ENCODE data around the gene MGME1. TPM values are rescaled to one million over a fixed set of nuclear protein-coding genes. Genes with fewer than 3 reads are reported as not detected.

The MGME1 gene
- total RNA-seq, 1 experiment from 2014 or later: 26.5 TPM

GRCh38 chr20:18007534-18008292 lies 38.9 kb downstream of the MGME1 start:
- Histone ChIP-seq H3K9me2 (replicated peaks; ENCODE audit: insufficient read depth, low read length) (no peaks in the 10 kb centered on the region), H2AFZ (ENCODE audit: low read length) (no peak overlapping the region), H3K4me1 (ENCODE audit: low read length) (no peaks in the 10 kb centered on the region), H3K27ac (ENCODE audit: low read length) (no peak overlapping the region), H3K27me3 (ENCODE audit: low read length) (no peaks in the 10 kb centered on the region), H3K79me2 (ENCODE audit: low read length) (no peaks in the 10 kb centered on the region), H4K20me1 (ENCODE audit: insufficient read depth, low read depth, low read length) (no peaks in the 10 kb centered on the region), H3K4me2 (ENCODE audit: low read depth, low read length, poor library complexity, severe bottlenecking) (no peak overlapping the region), H3K9me3 (ENCODE audit: low read length) (no peaks in the 10 kb centered on the region), H3K9ac (ENCODE audit: low read length) (no peak overlapping the region), H3K4me3 (ENCODE audit: low read length) (no peak overlapping the region), H3K36me3 (ENCODE audit: insufficient read depth, low read length) (no peaks in the 10 kb centered on the region)
- DNase-seq: no peak

GRCh38 chr20:18009116-18009515 lies 40.3 kb downstream of the MGME1 start:
- no peak overlapping the region for H3K4me3 ChIP-seq (ENCODE audit: low read length)
- H3K36me3 ChIP-seq (ENCODE audit: insufficient read depth, low read length): no peaks in the 10 kb centered on the region
- no peak overlapping the region for H2AFZ ChIP-seq (ENCODE audit: low read length)
- no peaks in the 10 kb centered on the region for H3K9me3 ChIP-seq (ENCODE audit: low read length)
- no peaks in the 10 kb centered on the region for H3K4me1 ChIP-seq (ENCODE audit: low read length)
- H3K79me2 ChIP-seq (ENCODE audit: low read length): no peaks in the 10 kb centered on the region
- H3K9me2 ChIP-seq (replicated peaks; ENCODE audit: insufficient read depth, low read length): no peaks in the 10 kb centered on the region
- H4K20me1 ChIP-seq (ENCODE audit: insufficient read depth, low read depth, low read length): no peaks in the 10 kb centered on the region
- H3K9ac ChIP-seq (ENCODE audit: low read length): no peak overlapping the region
- no peak overlapping the region for H3K27ac ChIP-seq (ENCODE audit: low read length)
- no peak for DNase-seq
- no peak overlapping the region for H3K4me2 ChIP-seq (ENCODE audit: low read depth, low read length, poor library complexity, severe bottlenecking)
- H3K27me3 ChIP-seq (ENCODE audit: low read length): no peaks in the 10 kb centered on the region

GRCh38 chr20:18011482-18011881 lies 42.7 kb downstream of the MGME1 start:
- Histone ChIP-seq H3K9me2 (replicated peaks; ENCODE audit: insufficient read depth, low read length) (no peaks in the 10 kb centered on the region), H3K79me2 (ENCODE audit: low read length) (no peaks in the 10 kb centered on the region), H3K4me3 (ENCODE audit: low read length) (no peak overlapping the region), H3K27me3 (ENCODE audit: low read length) (no peaks in the 10 kb centered on the region), H3K4me2 (ENCODE audit: low read depth, low read length, poor library complexity, severe bottlenecking) (no peak overlapping the region), H3K9ac (ENCODE audit: low read length) (no peak overlapping the region), H3K27ac (ENCODE audit: low read length) (no peak overlapping the region), H3K4me1 (ENCODE audit: low read length) (no peaks in the 10 kb centered on the region), H3K36me3 (ENCODE audit: insufficient read depth, low read length) (no peaks in the 10 kb centered on the region), H3K9me3 (ENCODE audit: low read length) (no peaks in the 10 kb centered on the region), H4K20me1 (ENCODE audit: insufficient read depth, low read depth, low read length) (no peaks in the 10 kb centered on the region), H2AFZ (ENCODE audit: low read length) (no peak overlapping the region)
- no peak for DNase-seq

GRCh38 chr20:18011951-18012645 lies 43.3 kb downstream of the MGME1 start:
- Histone ChIP-seq H3K9ac (ENCODE audit: low read length) (no peak overlapping the region), H3K4me1 (ENCODE audit: low read length) (no peaks in the 10 kb centered on the region), H3K9me3 (ENCODE audit: low read length) (no peaks in the 10 kb centered on the region), H4K20me1 (ENCODE audit: insufficient read depth, low read depth, low read length) (no peaks in the 10 kb centered on the region), H2AFZ (ENCODE audit: low read length) (no peak overlapping the region), H3K4me3 (ENCODE audit: low read length) (no peak overlapping the region), H3K9me2 (replicated peaks; ENCODE audit: insufficient read depth, low read length) (no peaks in the 10 kb centered on the region), H3K27me3 (ENCODE audit: low read length) (no peaks in the 10 kb centered on the region), H3K4me2 (ENCODE audit: low read depth, low read length, poor library complexity, severe bottlenecking) (no peak overlapping the region), H3K79me2 (ENCODE audit: low read length) (no peaks in the 10 kb centered on the region), H3K27ac (ENCODE audit: low read length) (no peak overlapping the region), H3K36me3 (ENCODE audit: insufficient read depth, low read length) (no peaks in the 10 kb centered on the region)
- no peak for DNase-seq

GRCh38 chr20:18012901-18013300 lies 44.1 kb downstream of the MGME1 start:
- no peaks in the 10 kb centered on the region for H4K20me1 ChIP-seq (ENCODE audit: insufficient read depth, low read depth, low read length)

GRCh38 chr20:18014411-18014810 lies 45.6 kb downstream of the MGME1 start:
- no peaks in the 10 kb centered on the region for H3K27me3 ChIP-seq (ENCODE audit: low read length)
- H4K20me1 ChIP-seq (ENCODE audit: insufficient read depth, low read depth, low read length): 0 out of 2 replicates have a peak, but pooled peaks cover 4% of the 10 kb centered on the region
- H3K9me3 ChIP-seq (ENCODE audit: low read length): no peaks in the 10 kb centered on the region

More at GRCh38 chr20:18012901-18013300, 44.1 kb downstream of the MGME1 start:
- Histone ChIP-seq H3K9ac (ENCODE audit: low read length) (no peak overlapping the region), H2AFZ (ENCODE audit: low read length) (no peak overlapping the region), H3K79me2 (ENCODE audit: low read length) (no peaks in the 10 kb centered on the region), H3K27ac (ENCODE audit: low read length) (no peak overlapping the region), H3K9me2 (replicated peaks; ENCODE audit: insufficient read depth, low read length) (no peaks in the 10 kb centered on the region), H3K27me3 (ENCODE audit: low read length) (no peaks in the 10 kb centered on the region), H3K36me3 (ENCODE audit: insufficient read depth, low read length) (no peaks in the 10 kb centered on the region), H3K4me3 (ENCODE audit: low read length) (no peak overlapping the region), H3K9me3 (ENCODE audit: low read length) (no peaks in the 10 kb centered on the region), H3K4me1 (ENCODE audit: low read length) (no peaks in the 10 kb centered on the region), H3K4me2 (ENCODE audit: low read depth, low read length, poor library complexity, severe bottlenecking) (no peak overlapping the region)
- no peak for DNase-seq

GRCh38 chr20:18016772-18017171 lies 48.0 kb downstream of the MGME1 start:
- Histone ChIP-seq H3K79me2 (ENCODE audit: low read length) (no peaks in the 10 kb centered on the region), H3K27ac (ENCODE audit: low read length) (no peak overlapping the region), H3K9me2 (replicated peaks; ENCODE audit: insufficient read depth, low read length) (no peaks in the 10 kb centered on the region), H3K36me3 (ENCODE audit: insufficient read depth, low read length) (no peaks in the 10 kb centered on the region), H3K4me1 (ENCODE audit: low read length) (no peaks in the 10 kb centered on the region), H2AFZ (ENCODE audit: low read length) (no peak overlapping the region), H3K27me3 (ENCODE audit: low read length) (no peaks in the 10 kb centered on the region), H4K20me1 (ENCODE audit: insufficient read depth, low read depth, low read length) (0 out of 2 replicates have a peak, but pooled peaks cover 4% of the 10 kb centered on the region), H3K9ac (ENCODE audit: low read length) (no peak overlapping the region), H3K9me3 (ENCODE audit: low read length) (no peaks in the 10 kb centered on the region), H3K4me3 (ENCODE audit: low read length) (no peak overlapping the region), H3K4me2 (ENCODE audit: low read depth, low read length, poor library complexity, severe bottlenecking) (no peak overlapping the region)
- DNase-seq: no peak

More at GRCh38 chr20:18014411-18014810, 45.6 kb downstream of the MGME1 start:
- no peak overlapping the region for H3K4me2 ChIP-seq (ENCODE audit: low read depth, low read length, poor library complexity, severe bottlenecking)
- no peak overlapping the region for H3K9ac ChIP-seq (ENCODE audit: low read length)
- no peaks in the 10 kb centered on the region for H3K4me1 ChIP-seq (ENCODE audit: low read length)
- H2AFZ ChIP-seq (ENCODE audit: low read length): no peak overlapping the region
- H3K79me2 ChIP-seq (ENCODE audit: low read length): no peaks in the 10 kb centered on the region
- H3K4me3 ChIP-seq (ENCODE audit: low read length): no peak overlapping the region
- no peaks in the 10 kb centered on the region for H3K36me3 ChIP-seq (ENCODE audit: insufficient read depth, low read length)
- DNase-seq: no peak
- H3K9me2 ChIP-seq (replicated peaks; ENCODE audit: insufficient read depth, low read length): no peaks in the 10 kb centered on the region
- H3K27ac ChIP-seq (ENCODE audit: low read length): no peak overlapping the region

- 0 out of 2 replicates have a peak, but pooled peaks cover 4% of the 10 kb centered on the region for H4K20me1 ChIP-seq (ENCODE audit: insufficient read depth, low read depth, low read length)
- no peak overlapping the region for H3K4me3 ChIP-seq (ENCODE audit: low read length)
- no peak overlapping the region for H2AFZ ChIP-seq (ENCODE audit: low read length)
- H3K9me3 ChIP-seq (ENCODE audit: low read length): no peaks in the 10 kb centered on the region
- H3K9me2 ChIP-seq (replicated peaks; ENCODE audit: insufficient read depth, low read length): no peaks in the 10 kb centered on the region
- H3K79me2 ChIP-seq (ENCODE audit: low read length): no peaks in the 10 kb centered on the region
- H3K4me1 ChIP-seq (ENCODE audit: low read length): no peaks in the 10 kb centered on the region
- H3K27ac ChIP-seq (ENCODE audit: low read length): no peak overlapping the region
- H3K36me3 ChIP-seq (ENCODE audit: insufficient read depth, low read length): no peaks in the 10 kb centered on the region
- no peak overlapping the region for H3K4me2 ChIP-seq (ENCODE audit: low read depth, low read length, poor library complexity, severe bottlenecking)
- H3K9ac ChIP-seq (ENCODE audit: low read length): no peak overlapping the region
- H3K27me3 ChIP-seq (ENCODE audit: low read length): no peaks in the 10 kb centered on the region
- DNase-seq: no peak
These were observed 49.3 kb downstream of the MGME1 start for GRCh38 chr20:18018100-18018499.
